K562 (cell line): ENCODE data around the gene MYL9. TPM values are rescaled to one million over a fixed set of nuclear protein-coding genes. Genes with fewer than 3 reads are reported as not detected.

Experiments
- ARID1B ChIP-seq: fragments of 450-650 bp; IDR thresholded peaks from 2 replicates; pipeline ENCODE4 v1.6.1; 2016; ENCODE audit warnings: antibody characterized with exemption, mild to moderate bottlenecking, inconsistent platforms
- BRD9 ChIP-seq: fragments of 450-650 bp; IDR thresholded peaks from 2 replicates; pipeline ENCODE4 v1.6.1; 2018; ENCODE audit warnings: low read depth; ENCODE audit not compliant: partially characterized antibody
- CBX3 ChIP-seq, 2 experiments: IDR thresholded peaks; 1 replicate in 1 of 2; 2 replicates in 1 of 2; pipeline ENCODE4 v1.6.1; 2012; ENCODE audit warnings: inconsistent platforms in 2 of 2, low read length in 2 of 2, borderline replicate concordance in 1 of 2, control low read depth in 1 of 2
- HNRNPLL ChIP-seq: fragments of 200-400 bp; formaldehyde crosslinking; IDR thresholded peaks from 2 replicates; pipeline ENCODE4 v1.6.1; 2017; ENCODE audit warnings: low read length, low read depth, mild to moderate bottlenecking; ENCODE audit not compliant: poor library complexity, severe bottlenecking
- NBN ChIP-seq: fragments of 450-650 bp; IDR thresholded peaks from 2 replicates; pipeline ENCODE4 v1.6.1; 2016; ENCODE audit warnings: low read depth, mild to moderate bottlenecking
- RBM22 ChIP-seq: fragments of 200-400 bp; formaldehyde crosslinking; IDR thresholded peaks from 2 replicates; pipeline ENCODE4 v1.6.1; 2018; ENCODE audit warnings: low read length, low read depth; ENCODE audit not compliant: poor library complexity, severe bottlenecking
- SIRT6 ChIP-seq: IDR thresholded peaks from one replicate; pipeline ENCODE4 v1.6.1; 2012; ENCODE audit warnings: low read depth, mild to moderate bottlenecking, control low read depth, inconsistent platforms, low read length, moderate library complexity
- SPI1 ChIP-seq: IDR thresholded peaks from 2 replicates; pipeline ENCODE4 v1.6.1; 2011; ENCODE audit warnings: low read depth, low read length, control low read depth, borderline replicate concordance
- TOE1 ChIP-seq, 2 experiments: fragments of 450-650 bp in 1 of 2; sonication (generic) in 1 of 2; formaldehyde crosslinking in 1 of 2; IDR thresholded peaks; 2 replicates each; pipeline versions ENCODE4 v1.7.1 to v1.8.0; 2016 to 2022; ENCODE audit warnings: borderline replicate concordance in 2 of 2, mild to moderate bottlenecking in 2 of 2, antibody characterized with exemption in 1 of 2, inconsistent platforms in 1 of 2, low read depth in 1 of 2, missing genetic modification reagents in 1 of 2, moderate library complexity in 1 of 2
- UBTF ChIP-seq, 2 experiments: IDR thresholded peaks; 2 replicates each; pipeline ENCODE4 v1.6.1; 2012; ENCODE audit warnings: improper control_type of control experiment in 2 of 2, low read depth in 2 of 2, low read length in 2 of 2, borderline replicate concordance in 1 of 2
- ZEB2 ChIP-seq: fragments of 450-650 bp; IDR thresholded peaks from 2 replicates; pipeline ENCODE4 v1.6.1; 2016
- ZNF41 ChIP-seq: fragments of 250-450 bp; sonication (Bioruptor Pico); conservative IDR thresholded peaks from 2 replicates; pipeline ENCODE4 v1.4.0; 2020; ENCODE audit warnings: mild to moderate bottlenecking
- ZNF445 ChIP-seq: fragments of 250-450 bp; sonication (Bioruptor Pico); IDR thresholded peaks from 2 replicates; pipeline ENCODE4 v1.4.0; 2020; ENCODE audit warnings: low read depth, mild to moderate bottlenecking, moderate library complexity
- ZNF561 ChIP-seq: fragments of 450-650 bp; formaldehyde crosslinking; conservative IDR thresholded peaks from 2 replicates; pipeline ENCODE4 v1.4.0; 2020; ENCODE audit warnings: mild to moderate bottlenecking, moderate library complexity
- polyA plus RNA-seq, 8 experiments: library from polyadenylated mRNA; depleted of rRNA in 4 of 8; stranded (reverse) in 5 of 8; unstranded in 3 of 8; fragments of >200 nt; fragmentation: Nextera tagmentation in 2 of 8; fragmentation: Illumina TruSeq in 1 of 8; extraction: Ambion mirVana in 2 of 8; extraction: Trizol in 1 of 8; gene quantifications; 2 replicates each; pipeline versions ENCODE4 v1.2.1 to v1.2.3, GENCODE V29; 2011 to 2014; ENCODE audit warnings: inconsistent platforms in 1 of 8, missing spikeins in 1 of 8
- total RNA-seq, 7 experiments: library from RNA; depleted of rRNA in 6 of 7; stranded (reverse); fragments of >200 nt in 6 of 7; fragmentation: Illumina TruSeq in 2 of 7; extraction: Trizol in 2 of 7; gene quantifications; 2 replicates each; pipeline versions ENCODE4 v1.2.1 to v1.2.3, GENCODE V29; 2011 to 2021; ENCODE audit warnings: low replicate concordance in 1 of 7
- TF ChIP-seq, protein P1 (sequence below), 2 experiments: fragments of 450-650 bp; IDR thresholded peaks; 2 replicates each; pipeline ENCODE4 v1.6.1; 2016; ENCODE audit warnings: mild to moderate bottlenecking in 2 of 2, borderline replicate concordance in 1 of 2, low read depth in 1 of 2, moderate library complexity in 1 of 2

Gene MYL9
- total and polyA plus RNA-seq, 9 of the 15 experiments (the other 6 are each of a cell fraction or from before 2014, with no cell fraction given) = 0.11 to 3.2 (median 0.81) TPM; not detected in 1

- peak; percentile 54; the same call in 1 of the 2 replicates for TF ChIP-seq SPI1
- TF ChIP-seq NBN = 0 out of 2 replicates have a peak, but pooled peaks have one; percentile 44
- peak; percentile 55 for TF ChIP-seq BRD9
- TF ChIP-seq ZNF445 (CRISPR knock-in tag) = no peak
- TF ChIP-seq CBX3 (IDR thresholded peaks at IDR 0.05; ENCODE audit: borderline replicate concordance in 1 of 2, low read length in 2 of 2) = no peak
- no peak for TF ChIP-seq RBM22
- peak; percentile 47; the same call in 1 of the 2 replicates for TF ChIP-seq ARID1B
- 0 out of 4 replicates have a peak, but pooled peaks of 1 of the 2 experiments have one; percentile 40 for TF ChIP-seq UBTF (IDR thresholded peaks at IDR 0.05; ENCODE audit: borderline replicate concordance in 1 of 2, low read depth in 2 of 2, low read length in 2 of 2)
- no peak for TF ChIP-seq ZNF41
- TF ChIP-seq TOE1 (IDR thresholded peaks at IDR 0.05; ENCODE audit: borderline replicate concordance) = 0 out of 2 replicates have a peak, but pooled peaks have one; percentile 35
- no peak for TF ChIP-seq TOE1 (CRISPR knock-in tag; IDR thresholded peaks at IDR 0.05; ENCODE audit: borderline replicate concordance, low read depth)
- no peak for TF ChIP-seq SIRT6
- TF ChIP-seq, protein P1, sequence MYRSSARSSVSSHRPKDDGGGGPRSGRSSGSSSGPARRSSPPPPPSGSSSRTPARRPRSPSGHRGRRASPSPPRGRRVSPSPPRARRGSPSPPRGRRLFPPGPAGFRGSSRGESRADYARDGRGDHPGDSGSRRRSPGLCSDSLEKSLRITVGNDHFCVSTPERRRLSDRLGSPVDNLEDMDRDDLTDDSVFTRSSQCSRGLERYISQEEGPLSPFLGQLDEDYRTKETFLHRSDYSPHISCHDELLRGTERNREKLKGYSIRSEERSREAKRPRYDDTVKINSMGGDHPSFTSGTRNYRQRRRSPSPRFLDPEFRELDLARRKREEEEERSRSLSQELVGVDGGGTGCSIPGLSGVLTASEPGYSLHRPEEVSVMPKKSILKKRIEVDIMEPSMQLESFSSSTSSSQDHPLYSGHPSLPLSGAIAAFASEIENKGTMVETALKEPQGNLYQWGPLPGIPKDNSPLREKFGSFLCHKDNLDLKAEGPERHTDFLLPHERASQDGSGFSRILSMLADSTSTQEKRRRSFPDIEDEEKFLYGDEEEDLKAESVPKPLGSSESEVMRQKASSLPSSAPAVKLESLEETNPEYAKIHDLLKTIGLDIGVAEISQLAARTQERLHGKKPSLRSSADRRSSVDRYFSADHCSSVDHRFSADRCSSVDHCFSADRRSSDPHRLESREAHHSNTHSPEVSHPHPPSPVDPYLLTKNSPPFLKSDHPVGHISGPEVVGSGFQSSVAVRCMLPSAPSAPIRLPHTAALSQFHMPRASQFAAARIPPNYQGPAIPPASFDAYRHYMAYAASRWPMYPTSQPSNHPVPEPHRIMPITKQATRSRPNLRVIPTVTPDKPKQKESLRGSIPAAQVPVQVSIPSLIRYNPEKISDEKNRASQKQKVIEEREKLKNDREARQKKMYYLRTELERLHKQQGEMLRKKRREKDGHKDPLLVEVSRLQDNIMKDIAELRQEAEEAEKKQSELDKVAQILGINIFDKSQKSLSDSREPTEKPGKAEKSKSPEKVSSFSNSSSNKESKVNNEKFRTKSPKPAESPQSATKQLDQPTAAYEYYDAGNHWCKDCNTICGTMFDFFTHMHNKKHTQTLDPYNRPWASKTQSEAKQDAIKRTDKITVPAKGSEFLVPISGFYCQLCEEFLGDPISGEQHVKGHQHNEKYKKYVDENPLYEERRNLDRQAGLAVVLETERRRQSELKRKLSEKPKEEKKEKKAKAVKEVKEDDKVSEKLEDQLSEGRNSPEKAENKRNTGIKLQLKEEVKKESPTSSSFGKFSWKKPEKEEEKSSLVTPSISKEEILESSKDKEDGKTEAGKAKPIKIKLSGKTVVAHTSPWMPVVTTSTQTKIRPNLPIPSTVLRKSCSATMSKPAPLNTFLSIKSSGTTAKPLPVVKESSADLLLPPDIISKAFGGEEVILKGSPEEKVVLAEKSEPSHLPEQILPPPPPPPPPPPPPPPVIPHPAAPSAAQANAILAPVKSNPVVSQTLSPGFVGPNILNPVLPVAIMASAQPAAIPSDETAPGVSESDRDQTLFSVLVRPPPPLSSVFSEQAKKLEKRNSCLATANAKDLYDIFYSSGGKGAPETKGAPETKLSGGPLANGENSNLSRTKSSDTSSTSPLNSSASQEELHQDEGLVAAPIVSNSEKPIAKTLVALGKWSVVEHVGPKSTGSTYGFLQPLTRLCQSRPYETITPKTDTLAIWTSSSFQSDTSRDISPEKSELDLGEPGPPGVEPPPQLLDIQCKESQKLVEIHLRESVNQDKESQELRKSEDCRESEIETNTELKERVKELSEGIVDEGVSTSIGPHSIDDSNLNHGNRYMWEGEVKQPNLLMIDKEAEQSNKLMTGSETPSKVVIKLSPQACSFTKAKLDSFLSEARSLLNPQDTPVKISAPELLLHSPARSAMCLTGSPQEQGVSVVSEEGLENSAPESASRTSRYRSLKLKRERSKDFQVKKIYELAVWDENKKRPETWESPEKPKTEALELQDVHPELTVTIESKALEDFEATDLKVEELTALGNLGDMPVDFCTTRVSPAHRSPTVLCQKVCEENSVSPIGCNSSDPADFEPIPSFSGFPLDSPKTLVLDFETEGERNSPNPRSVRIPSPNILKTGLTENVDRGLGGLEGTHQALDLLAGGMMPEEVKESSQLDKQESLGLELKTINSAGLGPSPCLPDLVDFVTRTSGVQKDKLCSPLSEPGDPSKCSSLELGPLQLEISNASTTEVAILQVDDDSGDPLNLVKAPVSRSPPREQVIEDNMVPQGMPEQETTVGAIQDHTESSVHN (IDR thresholded peaks at IDR 0.05; ENCODE audit: borderline replicate concordance in 1 of 2, low read depth in 1 of 2) = 0 out of 4 replicates have a peak, but pooled peaks of 1 of the 2 experiments have one; percentile 15
- TF ChIP-seq ZNF561 (CRISPR knock-in tag) = no peak
- peak; percentile 76 for TF ChIP-seq ZEB2
- TF ChIP-seq HNRNPLL = no peak
Observed at GRCh38 chr20:36591854-36592641, 50.7 kb downstream of the MYL9 start (continued).
